ENCODE measurements around the gene DDX24. TPM values are rescaled to one million over a fixed set of nuclear protein-coding genes. Genes with fewer than 3 reads are reported as not detected.

Gene DDX24
- polyA plus RNA-seq, 3 donors = 51.2 to 68.0 (median 53.8) TPM

GRCh38 chr14:94026889-94027469 is 54.0 kb downstream of the DDX24 start:
- Histone ChIP-seq H3K9ac (ENCODE audit: insufficient read depth, low read length, poor library complexity, severe bottlenecking) (peak overlapping the region; percentile 73), H3K36me3 (replicated peaks in 1 of 2; ENCODE audit: control insufficient read depth in 1 of 2, insufficient read depth in 2 of 2, low read length in 2 of 2) (no peaks in the 10 kb centered on the region), H3K9me3 (replicated peaks in 1 of 2; ENCODE audit: control insufficient read depth in 1 of 2, insufficient read depth in 1 of 2, low read length in 2 of 2) (no peaks in the 10 kb centered on the region), H3K4me1 (ENCODE audit: control insufficient read depth in 1 of 2, insufficient read depth in 2 of 2, low read length in 2 of 2) (peaks cover 36 to 44% of the 10 kb centered on the region in 2 donors), H4K20me1 (ENCODE audit: insufficient read depth, low read length) (no peaks in the 10 kb centered on the region), H3K27ac (ENCODE audit: low read depth in 1 of 2, low read length in 2 of 2) (no peak overlapping the region), H3K4me3 (replicated peaks in 1 of 3; ENCODE audit: low read depth in 2 of 3, low read length in 3 of 3) (peak overlapping the region; percentile 33 to 77 (median 71)), H3K4me2 (replicated peaks; ENCODE audit: extremely low read depth, low read length, poor library complexity, severe bottlenecking) (peak overlapping the region; percentile 82), H2AFZ (ENCODE audit: insufficient read depth, low read depth, low read length, poor library complexity, severe bottlenecking) (peak overlapping the region; percentile 91), H3K79me2 (ENCODE audit: insufficient read depth, low read length) (no peaks in the 10 kb centered on the region), H3K27me3 (ENCODE audit: control insufficient read depth in 2 of 2, insufficient read depth in 2 of 2, low read length in 2 of 2) (no peaks in the 10 kb centered on the region)
- peaks cover 45% of the 10 kb centered on the region for H3K4me1 Mint-ChIP-seq
- no peak for DNase-seq
- WGBS (ENCODE audit: insufficient coverage) = 97% methylated on average over 4 of the region's 17 CpGs
- H3K9me3 Mint-ChIP-seq = no peaks in the 10 kb centered on the region
- peak overlapping the region in 1 of 7 donors; percentile 18 for H3K27ac Mint-ChIP-seq
- intact Hi-C loops (cut with micrococcal nuclease) = loop anchor here in 1 of 2 donors (5.0 kb wide), 2 partner anchors 55 to 105 kb away; partner anchors contain the start of genes DDX24 and IFI27L1
- TF ChIP-seq, protein P1, sequence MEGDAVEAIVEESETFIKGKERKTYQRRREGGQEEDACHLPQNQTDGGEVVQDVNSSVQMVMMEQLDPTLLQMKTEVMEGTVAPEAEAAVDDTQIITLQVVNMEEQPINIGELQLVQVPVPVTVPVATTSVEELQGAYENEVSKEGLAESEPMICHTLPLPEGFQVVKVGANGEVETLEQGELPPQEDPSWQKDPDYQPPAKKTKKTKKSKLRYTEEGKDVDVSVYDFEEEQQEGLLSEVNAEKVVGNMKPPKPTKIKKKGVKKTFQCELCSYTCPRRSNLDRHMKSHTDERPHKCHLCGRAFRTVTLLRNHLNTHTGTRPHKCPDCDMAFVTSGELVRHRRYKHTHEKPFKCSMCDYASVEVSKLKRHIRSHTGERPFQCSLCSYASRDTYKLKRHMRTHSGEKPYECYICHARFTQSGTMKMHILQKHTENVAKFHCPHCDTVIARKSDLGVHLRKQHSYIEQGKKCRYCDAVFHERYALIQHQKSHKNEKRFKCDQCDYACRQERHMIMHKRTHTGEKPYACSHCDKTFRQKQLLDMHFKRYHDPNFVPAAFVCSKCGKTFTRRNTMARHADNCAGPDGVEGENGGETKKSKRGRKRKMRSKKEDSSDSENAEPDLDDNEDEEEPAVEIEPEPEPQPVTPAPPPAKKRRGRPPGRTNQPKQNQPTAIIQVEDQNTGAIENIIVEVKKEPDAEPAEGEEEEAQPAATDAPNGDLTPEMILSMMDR (IDR thresholded peaks at IDR 0.05) = no peak
- peaks cover 2 to 12% (median 3%) of the 10 kb centered on the region in 3 donors for H3K27me3 Mint-ChIP-seq (ENCODE audit: low read depth in 3 of 3)
- no peaks in the 10 kb centered on the region for H3K36me3 Mint-ChIP-seq
- peak overlapping the region; percentile 64 to 68 for H3K4me3 Mint-ChIP-seq

- Histone ChIP-seq H3K79me2 (ENCODE audit: insufficient read depth, low read length) (no peaks in the 10 kb centered on the region), H3K4me3 (replicated peaks in 1 of 3; ENCODE audit: low read depth in 2 of 3, low read length in 3 of 3) (peak within 1 kb of the TSS; percentile 33 to 77 (median 71)), H3K9me3 (replicated peaks in 1 of 2; ENCODE audit: control insufficient read depth in 1 of 2, insufficient read depth in 1 of 2, low read length in 2 of 2) (no peaks in the 10 kb centered on the region), H3K27ac (ENCODE audit: low read depth in 1 of 2, low read length in 2 of 2) (peak within 1 kb of the TSS in 1 of 2 donors; percentile 63), H3K4me2 (replicated peaks; ENCODE audit: extremely low read depth, low read length, poor library complexity, severe bottlenecking) (peak within 1 kb of the TSS; percentile 82), H2AFZ (ENCODE audit: insufficient read depth, low read depth, low read length, poor library complexity, severe bottlenecking) (peak within 1 kb of the TSS; percentile 91), H4K20me1 (ENCODE audit: insufficient read depth, low read length) (no peaks in the 10 kb centered on the region), H3K36me3 (replicated peaks in 1 of 2; ENCODE audit: control insufficient read depth in 1 of 2, insufficient read depth in 2 of 2, low read length in 2 of 2) (no peaks in the 10 kb centered on the region), H3K9ac (ENCODE audit: insufficient read depth, low read length, poor library complexity, severe bottlenecking) (peak within 1 kb of the TSS; percentile 73), H3K4me1 (ENCODE audit: control insufficient read depth in 1 of 2, insufficient read depth in 2 of 2, low read length in 2 of 2) (peaks cover 36 to 44% of the 10 kb centered on the region in 2 donors), H3K27me3 (ENCODE audit: control insufficient read depth in 2 of 2, insufficient read depth in 2 of 2, low read length in 2 of 2) (no peaks in the 10 kb centered on the region)
- H3K27me3 Mint-ChIP-seq (ENCODE audit: low read depth in 3 of 3) = peaks cover 2 to 12% (median 3%) of the 10 kb centered on the region in 3 donors
- H3K36me3 Mint-ChIP-seq = no peaks in the 10 kb centered on the region
- H3K4me3 Mint-ChIP-seq = peak within 1 kb of the TSS; percentile 69 to 81
- TF ChIP-seq, protein P1 (IDR thresholded peaks at IDR 0.05) = no peak
- peak within 1 kb of the TSS in 2 of 7 donors; percentile 62 to 73 for H3K27ac Mint-ChIP-seq
- intact Hi-C loops (cut with micrococcal nuclease) = loop anchor here in 1 of 2 donors (5.0 kb wide), 2 partner anchors 56 to 106 kb away; partner anchors contain the start of genes DDX24 and IFI27L1
- H3K9me3 Mint-ChIP-seq = no peaks in the 10 kb centered on the region
- peak; percentile 91 to 97 (median 95) for DNase-seq
- peaks cover 45% of the 10 kb centered on the region for H3K4me1 Mint-ChIP-seq
- under 1% methylated on average over 54 of the region's 74 CpGs for WGBS (ENCODE audit: insufficient coverage)
Measured at GRCh38 chr14:94026173-94026888, 54.7 kb downstream of the DDX24 start, which contains the start of gene OTUB2. Gene OTUB2, plus strand, starts transcription at chr14:94026340. Its CDS starts 198 bp downstream, at chr14:94026538.

Measured in CD14-positive monocyte (primary cell).